Sigmoid colon (tissue), 4 donors: ENCODE results near the gene CUEDC1.

Experiments
- EP300 ChIP-seq, 4 donors: sonication (generic); formaldehyde crosslinking; IDR thresholded peaks; one replicate each; pipeline ENCODE4 v1.6.1; 2017; ENCODE audit warnings: antibody characterized with exemption in 4 of 4
- POLR2A ChIP-seq, 2 donors: fragments of 450-650 bp; IDR thresholded peaks; one replicate each; pipeline ENCODE4 v1.6.1; 2016; ENCODE audit warnings: antibody characterized with exemption in 2 of 2, mild to moderate bottlenecking in 2 of 2, moderate library complexity in 2 of 2
- TF ChIP-seq, protein P1 (sequence below), 4 experiments: fragments of 450-650 bp in 3 of 4; fragments of 200-600 bp in 1 of 4; IDR thresholded peaks; one replicate each; pipeline ENCODE4 v1.5.1; 2016 to 2019; ENCODE audit warnings: antibody characterized with exemption in 4 of 4, mild to moderate bottlenecking in 3 of 4, moderate library complexity in 2 of 4

DNA sequence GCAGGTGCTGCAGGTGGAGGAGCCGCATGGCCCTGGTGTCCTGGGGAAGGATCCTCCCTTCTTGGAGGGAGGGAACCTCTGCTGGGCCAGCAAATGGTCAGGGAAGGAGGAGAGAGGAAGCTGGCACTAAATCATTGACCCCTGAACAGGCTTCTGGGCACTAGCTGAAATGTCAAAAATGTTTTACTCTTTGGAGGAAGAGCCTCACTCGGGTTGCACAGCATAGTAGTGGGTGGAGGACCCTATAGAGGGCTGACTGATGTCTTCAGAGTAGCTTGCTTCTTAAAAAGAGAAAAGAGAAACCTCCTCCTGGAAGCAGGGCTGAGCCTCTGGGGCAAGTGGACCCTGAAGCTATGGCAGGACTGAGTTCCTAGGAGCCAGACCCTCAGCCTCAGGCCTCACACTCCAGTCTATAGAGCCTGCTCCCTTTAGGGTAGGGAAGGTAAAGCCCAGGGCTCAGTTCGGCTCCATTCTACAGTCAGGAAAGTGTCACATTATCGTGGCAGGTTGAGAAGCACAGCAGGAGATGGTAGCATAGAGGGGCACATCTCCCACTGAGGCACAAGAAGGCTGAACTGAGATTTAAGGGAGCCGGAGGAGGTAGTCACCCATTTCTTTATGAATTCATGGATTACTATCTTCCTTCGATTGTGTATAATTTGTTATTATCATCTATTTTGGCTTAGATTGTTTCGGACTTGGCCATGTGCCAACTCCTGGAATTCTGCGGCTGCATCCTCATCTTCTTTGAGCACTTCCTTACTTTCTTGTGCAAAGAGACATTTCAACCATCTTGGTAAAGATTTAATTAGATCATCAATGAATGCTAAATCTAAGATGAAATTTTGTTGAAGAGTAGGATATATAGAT is 7.3 kb upstream of the CUEDC1 start:
- TF ChIP-seq, protein P1, sequence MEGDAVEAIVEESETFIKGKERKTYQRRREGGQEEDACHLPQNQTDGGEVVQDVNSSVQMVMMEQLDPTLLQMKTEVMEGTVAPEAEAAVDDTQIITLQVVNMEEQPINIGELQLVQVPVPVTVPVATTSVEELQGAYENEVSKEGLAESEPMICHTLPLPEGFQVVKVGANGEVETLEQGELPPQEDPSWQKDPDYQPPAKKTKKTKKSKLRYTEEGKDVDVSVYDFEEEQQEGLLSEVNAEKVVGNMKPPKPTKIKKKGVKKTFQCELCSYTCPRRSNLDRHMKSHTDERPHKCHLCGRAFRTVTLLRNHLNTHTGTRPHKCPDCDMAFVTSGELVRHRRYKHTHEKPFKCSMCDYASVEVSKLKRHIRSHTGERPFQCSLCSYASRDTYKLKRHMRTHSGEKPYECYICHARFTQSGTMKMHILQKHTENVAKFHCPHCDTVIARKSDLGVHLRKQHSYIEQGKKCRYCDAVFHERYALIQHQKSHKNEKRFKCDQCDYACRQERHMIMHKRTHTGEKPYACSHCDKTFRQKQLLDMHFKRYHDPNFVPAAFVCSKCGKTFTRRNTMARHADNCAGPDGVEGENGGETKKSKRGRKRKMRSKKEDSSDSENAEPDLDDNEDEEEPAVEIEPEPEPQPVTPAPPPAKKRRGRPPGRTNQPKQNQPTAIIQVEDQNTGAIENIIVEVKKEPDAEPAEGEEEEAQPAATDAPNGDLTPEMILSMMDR (IDR thresholded peaks at IDR 0.05) = no peak
- no peak for TF ChIP-seq POLR2A (IDR thresholded peaks at IDR 0.05)
- no peak for TF ChIP-seq EP300 (IDR thresholded peaks at IDR 0.05)
